DMS153 (cell line): Measurements from ENCODE around the gene GJB3.

Experiments used
- DNase-seq: peaks from one replicate; lab custom pipeline; 2025; lab: John Stamatoyannopoulos, UW

Gene GJB3

DNA sequence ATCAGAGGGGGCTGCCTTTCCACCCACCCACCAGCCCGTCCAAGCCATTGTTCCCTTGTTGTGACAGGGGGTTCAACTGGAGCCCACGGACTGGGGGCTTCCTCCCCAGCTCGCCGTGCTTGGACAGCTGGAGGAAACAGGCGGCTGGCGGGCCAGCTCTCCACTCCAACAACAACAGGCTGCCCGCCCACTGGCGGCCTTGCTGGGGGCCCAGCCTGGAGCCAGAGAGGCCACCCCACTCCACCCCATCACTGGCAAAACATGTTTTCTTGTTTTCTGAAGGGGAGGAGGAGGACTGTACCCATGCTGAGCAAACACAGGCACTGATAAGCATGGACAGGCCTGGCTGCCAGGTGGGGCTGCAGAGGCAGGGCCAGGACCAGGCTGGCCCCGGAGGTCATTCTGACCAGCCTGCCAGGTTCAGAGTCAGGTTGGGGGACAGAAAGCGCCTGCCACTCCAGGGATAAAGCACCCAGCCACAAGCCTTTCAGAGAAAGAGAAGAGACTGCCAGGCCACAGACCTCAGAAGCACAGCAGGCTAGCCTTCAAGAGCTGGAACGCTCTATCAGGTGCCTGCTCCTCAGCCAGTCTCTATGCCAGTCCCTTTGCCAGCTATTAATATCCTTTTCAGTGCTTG, 44.6 kb downstream of the GJB3 start:
- peak; percentile 39 for DNase-seq

GRCh38 chr1:34827341-34827941, 46.4 kb downstream of the GJB3 start:
- no peak for DNase-seq

GRCh38 chr1:34828611-34829010, 47.6 kb downstream of the GJB3 start:
- no peak for DNase-seq

- DNase-seq: no peak
Measured at GRCh38 chr1:34829250-34829649, 48.2 kb downstream of the GJB3 start.

- DNase-seq: peak; percentile 55
Measured at GRCh38 chr1:34831721-34832246, 50.8 kb downstream of the GJB3 start.

- DNase-seq: no peak
Measured at GRCh38 chr1:34833711-34834110, 52.7 kb downstream of the GJB3 start.
